AG04450 (cell line): ENCODE results near the gene COPG2. TPM values are rescaled to one million over a fixed set of nuclear protein-coding genes. Genes with fewer than 3 reads are reported as not detected.
A peak's percentile ranks its signal among the peaks of the same experiment; 100 is the strongest.

Source experiments
- CTCF ChIA-PET: fragments of 300-600, 350-600 bp; formaldehyde crosslinking; extraction: SDS; loops from one replicate; lab custom pipeline; 2022; ENCODE audit warnings: antibody characterized with exemption, inconsistent platforms; lab: Charles Lee
- POLR2A ChIA-PET: fragments of 350-600 bp; formaldehyde crosslinking; extraction: SDS; loops from one replicate; lab custom pipeline; 2021; ENCODE audit warnings: antibody characterized with exemption, inconsistent platforms; lab: Yijun Ruan, JAX
- DNase-seq: peaks from one replicate; pipeline ENCODE4 v3.0.0-alpha.2; 2011; ENCODE audit warnings: low read depth, low spot score
- H3K27ac ChIP-seq: one replicate; pipeline ENCODE4 v1.5.1; 2012; ENCODE audit warnings: low read depth, low read length, control low read depth
- H3K27me3 ChIP-seq: one replicate; pipeline ENCODE4 v1.6.0; 2012; ENCODE audit warnings: low read length; ENCODE audit not compliant: control insufficient read depth, insufficient read depth
- H3K4me3 ChIP-seq: 2 replicates; pipeline ENCODE4 v1.5.1; 2011; ENCODE audit warnings: mild to moderate bottlenecking, low read depth, low read length, control low read depth
- H3K9me3 ChIP-seq: 2 replicates; pipeline ENCODE4 v1.5.1; 2012; ENCODE audit warnings: low read length; ENCODE audit not compliant: control insufficient read depth, insufficient read depth
- polyA minus RNA-seq: library from RNA; depleted of rRNA, polyadenylated mRNA; stranded (reverse); fragments of >200 nt; gene quantifications from 2 replicates; pipeline ENCODE4 v1.2.3, GENCODE V29; 2011; rRNA and poly(A)+ RNA removed
- polyA plus RNA-seq: library from polyadenylated mRNA; depleted of rRNA; stranded (reverse); fragments of >200 nt; gene quantifications from 2 replicates; pipeline ENCODE4 v1.2.3, GENCODE V29; 2011; rRNA removed
- TF ChIP-seq, protein P1 (sequence below): IDR thresholded peaks from 2 replicates; pipeline ENCODE4 v1.5.1; 2011; ENCODE audit warnings: low read depth, low read length, control low read depth, inconsistent platforms

Gene COPG2, protein sequence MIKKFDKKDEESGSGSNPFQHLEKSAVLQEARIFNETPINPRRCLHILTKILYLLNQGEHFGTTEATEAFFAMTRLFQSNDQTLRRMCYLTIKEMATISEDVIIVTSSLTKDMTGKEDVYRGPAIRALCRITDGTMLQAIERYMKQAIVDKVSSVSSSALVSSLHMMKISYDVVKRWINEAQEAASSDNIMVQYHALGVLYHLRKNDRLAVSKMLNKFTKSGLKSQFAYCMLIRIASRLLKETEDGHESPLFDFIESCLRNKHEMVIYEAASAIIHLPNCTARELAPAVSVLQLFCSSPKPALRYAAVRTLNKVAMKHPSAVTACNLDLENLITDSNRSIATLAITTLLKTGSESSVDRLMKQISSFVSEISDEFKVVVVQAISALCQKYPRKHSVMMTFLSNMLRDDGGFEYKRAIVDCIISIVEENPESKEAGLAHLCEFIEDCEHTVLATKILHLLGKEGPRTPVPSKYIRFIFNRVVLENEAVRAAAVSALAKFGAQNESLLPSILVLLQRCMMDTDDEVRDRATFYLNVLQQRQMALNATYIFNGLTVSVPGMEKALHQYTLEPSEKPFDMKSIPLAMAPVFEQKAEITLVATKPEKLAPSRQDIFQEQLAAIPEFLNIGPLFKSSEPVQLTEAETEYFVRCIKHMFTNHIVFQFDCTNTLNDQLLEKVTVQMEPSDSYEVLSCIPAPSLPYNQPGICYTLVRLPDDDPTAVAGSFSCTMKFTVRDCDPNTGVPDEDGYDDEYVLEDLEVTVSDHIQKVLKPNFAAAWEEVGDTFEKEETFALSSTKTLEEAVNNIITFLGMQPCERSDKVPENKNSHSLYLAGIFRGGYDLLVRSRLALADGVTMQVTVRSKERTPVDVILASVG
- 36.6 and 40.6 TPM in 2 replicates for polyA plus RNA-seq
- 35.6 and 46.2 TPM in 2 replicates for polyA minus RNA-seq

- POLR2A ChIA-PET = no interaction called here
- Histone ChIP-seq H3K9me3 (no peaks in the 10 kb centered on the region), H3K4me3 (peak within 1 kb of the TSS; percentile 78), H3K27me3 (no peaks in the 10 kb centered on the region), H3K27ac (no peak within 1 kb of the TSS)
- DNase-seq = peak; percentile 38
- TF ChIP-seq, protein P1, sequence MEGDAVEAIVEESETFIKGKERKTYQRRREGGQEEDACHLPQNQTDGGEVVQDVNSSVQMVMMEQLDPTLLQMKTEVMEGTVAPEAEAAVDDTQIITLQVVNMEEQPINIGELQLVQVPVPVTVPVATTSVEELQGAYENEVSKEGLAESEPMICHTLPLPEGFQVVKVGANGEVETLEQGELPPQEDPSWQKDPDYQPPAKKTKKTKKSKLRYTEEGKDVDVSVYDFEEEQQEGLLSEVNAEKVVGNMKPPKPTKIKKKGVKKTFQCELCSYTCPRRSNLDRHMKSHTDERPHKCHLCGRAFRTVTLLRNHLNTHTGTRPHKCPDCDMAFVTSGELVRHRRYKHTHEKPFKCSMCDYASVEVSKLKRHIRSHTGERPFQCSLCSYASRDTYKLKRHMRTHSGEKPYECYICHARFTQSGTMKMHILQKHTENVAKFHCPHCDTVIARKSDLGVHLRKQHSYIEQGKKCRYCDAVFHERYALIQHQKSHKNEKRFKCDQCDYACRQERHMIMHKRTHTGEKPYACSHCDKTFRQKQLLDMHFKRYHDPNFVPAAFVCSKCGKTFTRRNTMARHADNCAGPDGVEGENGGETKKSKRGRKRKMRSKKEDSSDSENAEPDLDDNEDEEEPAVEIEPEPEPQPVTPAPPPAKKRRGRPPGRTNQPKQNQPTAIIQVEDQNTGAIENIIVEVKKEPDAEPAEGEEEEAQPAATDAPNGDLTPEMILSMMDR = no peak
- CTCF ChIA-PET = no interaction called here
These were observed at the start of gene COPG2 for GRCh38 chr7:130668258-130669084. Gene COPG2, minus strand, starts transcription at chr7:130668748. Its CDS starts 80 bp downstream, at chr7:130668668.

DNA sequence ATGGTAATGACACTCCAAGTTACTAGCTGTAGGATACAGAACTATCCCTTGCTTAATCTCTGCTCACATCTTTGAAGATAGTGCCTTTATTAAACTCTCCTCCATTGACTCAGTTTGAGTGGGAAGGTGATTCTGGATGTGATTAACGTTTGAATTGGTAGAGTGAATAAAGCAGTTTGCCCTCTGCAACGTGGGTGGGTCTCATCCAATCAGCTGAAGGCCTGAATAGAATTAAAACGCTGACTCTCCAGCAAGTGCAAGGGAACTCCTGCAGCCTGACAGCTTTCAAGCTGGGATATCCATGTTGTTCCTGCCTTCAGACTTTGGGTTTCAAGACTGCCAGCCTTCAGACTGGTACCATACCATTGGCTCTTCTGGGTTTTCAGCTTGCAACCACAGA, 43.9 kb upstream of the COPG2 start:
- POLR2A ChIA-PET = no interaction called here
- no peak for DNase-seq
- CTCF ChIA-PET = interaction anchor here (1.1 kb wide), 1 partner anchor 641 kb away, joined by 3 read pairs; no protein-coding TSS in a partner anchor
- Histone ChIP-seq H3K4me3 (no peak overlapping the region), H3K9me3 (no peaks in the 10 kb centered on the region), H3K27me3 (peaks cover 27% of the 10 kb centered on the region), H3K27ac (no peak overlapping the region)
- TF ChIP-seq, protein P1 = no peak

DNA sequence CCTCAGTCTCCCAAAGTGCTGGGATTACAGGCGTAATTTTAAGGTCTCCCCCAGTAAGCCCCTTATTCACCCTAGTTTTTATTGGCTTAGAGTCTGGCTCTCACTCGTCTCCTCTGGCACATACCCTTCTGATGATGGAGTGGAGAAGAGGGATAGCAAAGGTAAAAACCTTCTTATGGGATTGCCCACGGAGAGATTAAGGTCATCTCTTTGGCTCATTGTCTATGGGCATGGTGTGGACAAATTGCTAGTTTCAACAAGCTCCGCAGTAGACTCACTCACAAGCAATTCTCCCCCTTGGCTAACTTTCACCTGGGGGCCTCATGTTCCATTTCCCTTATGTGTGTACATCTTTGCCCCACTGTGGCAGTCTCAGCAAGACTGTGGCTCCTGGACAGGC, 40.2 kb upstream of the COPG2 start:
- TF ChIP-seq, protein P1 = no peak
- POLR2A ChIA-PET = no interaction called here
- CTCF ChIA-PET = no interaction called here

GRCh38 chr7:130708001-130708400, 39.5 kb upstream of the COPG2 start:
- no peak for DNase-seq
- Histone ChIP-seq H3K9me3 (no peaks in the 10 kb centered on the region), H3K27ac (no peak overlapping the region), H3K4me3 (no peak overlapping the region), H3K27me3 (peaks cover 21% of the 10 kb centered on the region)
- ChIA-PET POLR2A (no interaction called here), CTCF (no interaction called here)
- TF ChIP-seq, protein P1 = no peak

More for the DNA sequence above, 40.2 kb upstream of the COPG2 start:
- no peak overlapping the region for H3K27ac ChIP-seq
- peaks cover 20% of the 10 kb centered on the region for H3K27me3 ChIP-seq
- DNase-seq = no peak
- no peaks in the 10 kb centered on the region for H3K9me3 ChIP-seq
- H3K4me3 ChIP-seq = no peak overlapping the region
